NCI-H2029 treated with DMSO at 0.1 percent for 48 hours (cell line): ENCODE data around the gene ZNF831.

Source experiments
- DNase-seq: peaks from one replicate; lab custom pipeline; 2025; lab: John Stamatoyannopoulos, UW

ZNF831 gene

DNA sequence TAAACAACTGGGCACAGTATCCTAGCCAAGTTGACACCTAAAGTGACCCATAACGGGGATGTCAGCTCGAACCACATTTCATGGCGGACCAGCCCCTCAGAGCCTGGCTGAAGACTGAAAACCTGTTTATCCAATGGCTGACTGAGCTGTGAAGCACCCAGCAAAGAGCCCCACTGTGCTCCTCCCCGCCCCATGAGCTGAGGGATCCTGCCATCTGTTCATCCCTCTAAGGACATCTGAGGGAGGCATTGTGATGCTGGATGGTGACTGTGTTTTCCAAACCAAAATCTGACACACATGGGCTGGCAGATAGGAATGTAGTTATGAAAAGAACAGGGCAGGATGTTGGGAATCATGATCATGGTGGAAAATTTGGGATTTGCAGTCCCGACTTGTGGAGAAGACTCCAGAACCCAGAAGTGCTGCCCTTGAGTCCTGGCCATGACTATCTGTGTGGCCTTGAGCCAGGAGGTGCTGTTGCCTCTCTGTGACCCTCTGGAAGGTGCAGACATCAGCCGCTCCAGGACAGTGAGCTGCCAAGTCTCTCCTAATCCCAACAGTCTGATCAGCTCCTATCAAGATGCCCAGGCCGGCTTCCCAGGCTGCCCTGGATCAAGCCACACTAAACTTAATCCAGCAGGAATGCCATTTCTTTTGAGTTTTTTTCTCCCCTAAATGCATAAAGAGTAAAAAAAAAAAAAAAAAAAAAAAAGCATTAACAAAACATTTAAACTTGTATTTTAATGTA, 142.5 kb downstream of the ZNF831 start:
- DNase-seq = no peak

DNA sequence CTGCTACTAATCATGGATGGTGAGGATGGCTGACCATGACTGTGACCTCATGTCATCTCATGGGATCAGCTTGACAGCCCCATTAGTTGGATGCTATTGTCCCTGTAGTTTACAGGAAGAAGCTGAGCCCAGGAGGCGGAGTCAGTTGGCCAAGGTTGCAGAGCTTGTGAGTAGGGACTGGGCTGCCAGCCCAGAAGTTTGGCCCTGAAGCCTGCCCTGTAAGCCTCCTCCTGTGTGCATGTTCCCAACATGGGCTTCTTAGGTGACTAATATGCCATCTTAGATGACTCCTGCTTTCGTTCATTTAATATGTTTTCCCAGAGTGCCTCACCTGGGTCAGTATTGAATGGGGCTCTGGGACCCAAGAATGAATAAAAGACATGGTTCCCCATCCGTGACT, 143.6 kb downstream of the ZNF831 start:
- no peak for DNase-seq
